HEK293 (cell line): ENCODE results near the gene DCUN1D2.

ENCODE experiments used
- CTCF ChIP-seq: fragments of 450-650 bp; formaldehyde crosslinking; IDR thresholded peaks from 2 replicates; pipeline ENCODE4 v1.5.1; 2016; ENCODE audit warnings: missing biosample characterization, missing genetic modification characterization
- SP2 ChIP-seq: fragments of 450-650 bp; formaldehyde crosslinking; IDR thresholded peaks from 2 replicates; pipeline ENCODE4 v1.5.1; 2016; ENCODE audit warnings: missing biosample characterization, missing genetic modification characterization
- ZNF146 ChIP-seq: fragments of 450-650 bp; formaldehyde crosslinking; IDR thresholded peaks from 2 replicates; pipeline ENCODE4 v1.5.1; 2016; ENCODE audit warnings: missing biosample characterization, missing genetic modification characterization
- ZNF155 ChIP-seq: fragments of 450-650 bp; formaldehyde crosslinking; IDR thresholded peaks from 2 replicates; pipeline ENCODE4 v1.5.1; 2016; ENCODE audit warnings: missing biosample characterization, missing genetic modification characterization
- ZNF274 ChIP-seq, 2 experiments: fragments of 200-500 bp in 1 of 2; fragments of 450-650 bp in 1 of 2; sonication (Bioruptor generic) in 1 of 2; formaldehyde crosslinking in 1 of 2; IDR thresholded peaks; 2 replicates each; pipeline versions ENCODE4 v1.5.1 to v1.6.1; 2014 to 2016; ENCODE audit warnings: borderline replicate concordance in 1 of 2, inconsistent platforms in 1 of 2, low read length in 1 of 2, missing biosample characterization in 1 of 2, missing genetic modification characterization in 1 of 2
- TF ChIP-seq, protein P1 (sequence below): fragments of 450-650 bp; formaldehyde crosslinking; IDR thresholded peaks from 2 replicates; pipeline ENCODE4 v1.5.1; 2016; ENCODE audit warnings: missing biosample characterization, missing genetic modification characterization

GRCh38 chr13:113428469-113428865 is 62.0 kb downstream of the DCUN1D2 start:
- TF ChIP-seq ZNF274 (IDR thresholded peaks at IDR 0.05; ENCODE audit: low read length) (no peak), ZNF274 (tag by site-specific recombination; IDR thresholded peaks at IDR 0.05; ENCODE audit: borderline replicate concordance) (no peak), CTCF (no peak), SP2 (tag by site-specific recombination) (no peak), ZNF146 (no peak), ZNF155 (no peak)
- TF ChIP-seq, protein P1, sequence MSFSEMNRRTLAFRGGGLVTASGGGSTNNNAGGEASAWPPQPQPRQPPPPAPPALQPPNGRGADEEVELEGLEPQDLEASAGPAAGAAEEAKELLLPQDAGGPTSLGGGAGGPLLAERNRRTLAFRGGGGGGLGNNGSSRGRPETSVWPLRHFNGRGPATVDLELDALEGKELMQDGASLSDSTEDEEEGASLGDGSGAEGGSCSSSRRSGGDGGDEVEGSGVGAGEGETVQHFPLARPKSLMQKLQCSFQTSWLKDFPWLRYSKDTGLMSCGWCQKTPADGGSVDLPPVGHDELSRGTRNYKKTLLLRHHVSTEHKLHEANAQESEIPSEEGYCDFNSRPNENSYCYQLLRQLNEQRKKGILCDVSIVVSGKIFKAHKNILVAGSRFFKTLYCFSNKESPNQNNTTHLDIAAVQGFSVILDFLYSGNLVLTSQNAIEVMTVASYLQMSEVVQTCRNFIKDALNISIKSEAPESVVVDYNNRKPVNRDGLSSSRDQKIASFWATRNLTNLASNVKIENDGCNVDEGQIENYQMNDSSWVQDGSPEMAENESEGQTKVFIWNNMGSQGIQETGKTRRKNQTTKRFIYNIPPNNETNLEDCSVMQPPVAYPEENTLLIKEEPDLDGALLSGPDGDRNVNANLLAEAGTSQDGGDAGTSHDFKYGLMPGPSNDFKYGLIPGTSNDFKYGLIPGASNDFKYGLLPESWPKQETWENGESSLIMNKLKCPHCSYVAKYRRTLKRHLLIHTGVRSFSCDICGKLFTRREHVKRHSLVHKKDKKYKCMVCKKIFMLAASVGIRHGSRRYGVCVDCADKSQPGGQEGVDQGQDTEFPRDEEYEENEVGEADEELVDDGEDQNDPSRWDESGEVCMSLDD (tag by site-specific recombination), result no peak
